GM19240 (cell line): Measurements from ENCODE around the gene CACNB3.
A peak's percentile ranks its signal among the peaks of the same experiment; 100 is the strongest.
"Not testable (repeated sequence)": the region's sequence is repeated elsewhere in the genome, so short reads cannot be mapped to it uniquely, and the experiment has no call there.

Experiments used
- DNase-seq: peaks from one replicate; pipeline ENCODE4 v3.0.0; 2011; ENCODE audit warnings: low spot score; ENCODE audit not compliant: insufficient read length

CACNB3 gene

DNA sequence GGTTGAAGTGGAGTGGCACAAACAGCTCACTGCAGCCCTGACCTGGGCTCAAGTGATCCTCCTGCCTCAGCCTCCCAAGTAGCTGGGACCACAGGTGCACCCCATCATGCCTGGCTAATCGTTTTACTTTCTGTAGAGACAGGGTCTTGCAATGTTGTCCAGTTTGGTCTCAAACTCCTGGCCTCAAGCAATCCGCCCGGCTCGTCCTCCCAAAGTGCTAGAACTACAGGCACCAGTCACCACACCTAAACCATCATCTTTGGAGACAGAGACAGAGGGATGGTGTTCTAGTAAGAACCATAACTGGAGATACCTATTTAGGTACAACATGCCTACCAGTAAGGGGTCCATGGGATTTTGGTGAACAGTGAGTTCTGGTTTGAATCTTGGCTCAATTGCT, 36.2 kb downstream of the CACNB3 start:
- DNase-seq, result no peak

GRCh38 chr12:48854932-48855331, 36.6 kb downstream of the CACNB3 start:
- DNase-seq, result not testable (repeated sequence)

GRCh38 chr12:48856379-48856778, 38.1 kb downstream of the CACNB3 start:
- no peak for DNase-seq

- no peak for DNase-seq
Measured at GRCh38 chr12:48857278-48857994, 39.1 kb downstream of the CACNB3 start.

DNA sequence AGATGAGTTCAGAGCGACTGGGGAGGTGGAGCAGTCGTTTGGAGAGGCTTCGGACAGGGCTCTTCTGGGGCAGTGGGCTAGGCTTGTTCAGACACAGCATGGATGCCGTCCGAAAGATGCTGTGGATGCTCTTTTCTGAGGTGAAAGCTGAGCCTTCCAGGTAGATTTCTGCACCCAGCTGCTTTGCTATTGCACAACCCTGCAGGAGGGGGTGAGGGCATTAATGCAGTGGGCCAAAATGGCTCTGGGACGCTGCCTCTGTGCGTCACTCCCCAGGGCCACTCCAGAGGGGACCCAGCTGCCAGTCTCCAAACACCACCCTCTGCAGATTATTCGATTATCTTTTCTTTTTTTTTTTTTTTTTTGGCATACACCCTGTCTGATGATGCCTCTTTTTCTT, 39.7 kb downstream of the CACNB3 start:
- DNase-seq, result no peak

GRCh38 chr12:48859607-48860006, 41.3 kb downstream of the CACNB3 start:
- no peak for DNase-seq

DNA sequence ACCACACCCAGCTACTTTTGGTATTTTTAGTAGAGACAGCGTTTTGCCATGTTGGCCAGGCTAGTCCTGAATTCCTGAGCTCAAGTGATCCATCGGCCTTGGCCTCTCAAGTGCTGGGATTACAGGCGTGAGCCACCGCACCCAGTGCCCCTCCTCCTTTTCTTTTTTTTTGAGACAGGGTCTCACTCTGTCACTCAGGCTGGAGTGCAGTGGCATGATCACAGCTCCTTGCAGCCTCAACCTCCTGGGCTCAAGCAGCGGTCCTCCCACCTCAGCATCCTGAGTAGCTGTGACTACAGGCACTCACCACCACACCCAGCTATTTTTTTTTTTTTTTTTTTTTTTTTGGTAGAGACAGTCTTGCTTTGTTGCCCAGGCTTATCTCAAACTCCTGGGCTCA, 41.9 kb downstream of the CACNB3 start:
- not testable (repeated sequence) for DNase-seq

GRCh38 chr12:48861111-48861510, 42.8 kb downstream of the CACNB3 start:
- DNase-seq, result no peak

DNA sequence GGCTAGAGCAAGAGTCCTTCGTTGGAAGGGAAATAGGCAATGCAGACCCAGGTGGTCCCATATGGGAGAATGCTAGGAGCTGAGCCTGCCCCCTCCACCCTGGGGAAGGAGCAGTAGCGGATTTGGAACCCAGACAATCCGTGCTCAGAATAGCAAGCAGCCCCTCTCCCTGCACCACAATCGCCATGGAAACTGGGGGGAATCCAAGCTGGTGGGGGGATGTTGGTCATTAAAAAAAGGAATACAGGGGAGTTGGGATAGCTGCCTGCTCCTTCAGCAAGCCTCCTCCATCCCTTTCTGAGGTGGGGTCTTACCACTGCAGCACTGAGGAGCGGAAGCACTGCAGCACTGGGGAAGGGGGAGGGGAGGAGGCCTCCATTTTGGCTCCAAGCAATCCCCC, 44.5 kb downstream of the CACNB3 start:
- no peak for DNase-seq

DNA sequence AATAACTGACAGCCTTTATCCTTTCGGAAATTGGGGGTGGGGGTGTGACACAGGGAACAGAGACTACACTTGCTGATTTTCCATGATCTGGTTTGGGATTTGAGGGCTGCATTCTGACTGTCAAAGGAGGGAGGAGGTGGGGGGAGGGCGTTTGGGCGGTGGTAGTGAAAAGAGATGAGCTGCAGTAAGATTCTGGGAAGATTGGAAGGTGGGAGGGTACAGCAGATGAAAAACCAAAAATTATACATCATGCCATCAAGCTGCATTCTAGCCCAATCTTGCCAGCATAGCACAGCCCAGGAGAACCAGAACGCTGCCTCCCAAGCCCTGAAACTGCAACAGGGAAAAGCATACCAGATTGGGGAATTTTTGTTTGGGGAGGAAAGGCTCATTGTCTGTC, 45.0 kb downstream of the CACNB3 start:
- no peak for DNase-seq

- peak; percentile 88 for DNase-seq
Measured at GRCh38 chr12:48865281-48866051, 47.2 kb downstream of the CACNB3 start, which contains the start of gene RND1. Gene RND1, minus strand, starts transcription at chr12:48865870. Its CDS starts 103 bp downstream, at chr12:48865767.

DNA sequence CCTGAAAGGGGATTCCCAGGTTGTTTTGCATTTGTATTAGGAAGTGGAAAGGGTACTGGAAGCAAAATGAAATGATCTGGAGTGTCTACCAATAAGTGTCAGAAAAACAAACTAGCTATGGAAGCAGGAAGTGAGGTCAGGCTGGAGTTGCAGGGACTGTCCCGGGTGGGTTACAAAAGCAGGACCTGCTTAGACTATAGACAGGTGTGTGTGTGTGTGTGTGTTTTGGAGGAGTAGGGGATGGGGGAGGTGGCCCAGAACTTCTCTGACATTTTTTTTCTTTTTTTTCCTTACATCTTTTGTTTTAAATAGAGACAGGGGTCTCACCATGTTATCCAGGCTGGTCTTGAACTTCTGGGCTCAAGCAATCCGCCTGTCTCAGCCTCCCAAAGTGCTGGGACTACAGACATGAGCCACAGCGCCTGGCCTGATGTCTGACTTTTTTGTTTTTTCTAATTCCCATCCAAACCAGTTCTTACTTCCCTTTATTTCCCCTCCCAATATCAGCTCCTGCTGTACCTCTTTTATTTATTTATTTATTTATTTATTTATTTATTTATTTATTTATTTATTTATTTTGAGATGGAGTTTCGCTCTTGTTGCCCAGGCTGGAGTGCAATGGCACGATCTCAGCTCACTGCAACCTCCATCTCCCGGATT, 47.9 kb downstream of the CACNB3 start:
- no peak for DNase-seq

- DNase-seq, result no peak
Measured at GRCh38 chr12:48868451-48868850, 50.2 kb downstream of the CACNB3 start.

GRCh38 chr12:48869191-48869590, 50.9 kb downstream of the CACNB3 start:
- no peak for DNase-seq

- DNase-seq, result no peak
Measured at GRCh38 chr12:48873096-48873495, 54.8 kb downstream of the CACNB3 start.

- DNase-seq, result not testable (repeated sequence)
Measured at GRCh38 chr12:48873534-48873933, 55.2 kb downstream of the CACNB3 start.

GRCh38 chr12:48875944-48876515, 57.7 kb downstream of the CACNB3 start:
- DNase-seq, result no peak
